ENCODE measurements around the gene SMCO1.
"Not testable (repeated sequence)": the region's sequence is repeated elsewhere in the genome, so short reads cannot be mapped to it uniquely, and the experiment has no call there.

The SMCO1 gene, protein sequence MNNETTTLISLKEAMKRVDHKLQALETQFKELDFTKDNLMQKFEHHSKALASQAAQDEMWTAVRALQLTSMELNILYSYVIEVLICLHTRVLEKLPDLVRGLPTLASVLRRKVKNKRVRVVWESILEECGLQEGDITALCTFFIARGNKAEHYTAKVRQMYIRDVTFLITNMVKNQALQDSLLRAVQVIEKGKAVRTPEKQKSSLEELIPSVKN

DNA sequence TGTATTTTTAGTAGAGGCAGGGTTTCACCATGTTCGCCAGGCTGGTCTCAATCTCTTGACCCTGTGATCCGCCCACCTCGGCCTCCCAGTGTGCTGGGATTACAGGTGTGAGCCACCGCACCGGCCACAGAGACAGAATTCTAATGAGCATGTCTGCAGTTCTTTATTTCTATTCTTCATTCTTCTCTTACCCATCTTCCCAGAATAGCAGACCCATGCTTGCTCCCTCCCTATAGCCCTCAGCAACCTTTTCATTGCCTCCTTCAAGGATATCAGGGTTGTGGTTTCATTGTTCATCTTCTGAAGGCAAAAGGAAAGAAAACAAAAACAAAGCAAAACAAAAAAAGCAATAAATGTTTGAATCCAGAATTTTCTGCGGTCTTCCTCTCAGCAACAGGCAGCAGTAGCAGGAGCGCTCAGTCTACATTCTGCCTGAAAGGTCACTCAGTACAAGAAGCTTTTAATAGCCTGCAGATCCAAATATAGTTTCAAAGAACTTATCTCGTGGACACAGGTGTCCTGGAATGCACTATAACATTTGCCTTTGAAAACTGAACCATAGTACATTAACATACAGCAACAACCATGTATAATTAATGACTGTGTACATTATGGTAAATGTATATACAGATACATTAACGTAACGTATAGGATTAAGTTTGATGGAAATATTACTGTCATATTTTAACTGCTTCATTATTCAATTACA lies at the start of gene SMCO1:
Gene SMCO1 (minus strand): TSS at position 434 of the 709 bp plus-strand sequence. CDS start 137 bp downstream, at position 297.
- no peak for DNase-seq
- TF ChIP-seq POLR2A (IDR thresholded peaks at IDR 0.05; ENCODE audit: low read length) (no peak), GATA1 (IDR thresholded peaks at IDR 0.05; ENCODE audit: low read depth, low read length) (no peak)

DNA sequence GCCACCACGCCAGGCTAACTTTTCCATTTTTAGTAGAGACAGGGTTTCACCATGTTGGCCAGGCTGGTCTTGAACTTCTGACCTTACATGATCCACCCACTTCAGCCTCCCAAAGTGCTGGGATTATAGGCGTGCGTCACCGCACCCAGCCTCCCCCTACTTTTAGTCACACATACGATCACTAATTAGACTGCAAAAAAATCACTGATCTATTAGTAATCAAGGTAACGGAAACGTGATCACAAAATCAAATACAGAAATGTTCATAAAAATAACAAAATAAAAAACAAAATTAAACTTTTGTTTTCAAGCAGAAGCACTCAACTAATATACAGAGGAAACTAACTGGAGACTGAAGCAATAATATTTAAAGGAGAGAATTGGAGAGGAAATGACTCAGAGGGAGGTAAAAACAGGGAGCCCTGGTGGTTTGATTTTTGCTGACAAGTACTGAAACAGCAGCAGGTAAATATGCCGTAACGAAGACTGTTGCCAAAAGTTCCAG lies 48.6 kb upstream of the SMCO1 start:
- no peak for DNase-seq

DNA sequence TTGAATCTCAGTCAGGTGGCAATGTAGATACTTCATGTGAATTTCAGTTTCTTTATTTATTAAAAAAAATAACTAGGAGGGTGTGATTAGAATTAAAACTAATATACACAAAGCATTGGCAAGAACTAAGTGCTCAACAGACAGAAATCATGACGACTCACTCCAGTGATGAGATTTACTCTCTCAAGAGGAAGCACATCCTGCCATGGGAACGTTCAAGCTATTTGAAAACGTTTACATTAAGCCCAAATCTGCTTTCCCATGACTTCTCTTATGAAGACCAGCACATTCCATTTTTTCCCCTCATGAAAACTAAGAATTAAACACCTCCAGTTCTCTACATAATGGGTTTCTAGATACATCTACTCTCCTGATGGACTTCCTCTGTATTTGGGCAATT lies 44.7 kb upstream of the SMCO1 start:
- TF ChIP-seq GATA1 (IDR thresholded peaks at IDR 0.05; ENCODE audit: low read depth, low read length): no peak
- TF ChIP-seq POLR2A (IDR thresholded peaks at IDR 0.05; ENCODE audit: low read length): no peak
- no peak for DNase-seq

More for the DNA sequence above, 48.6 kb upstream of the SMCO1 start:
- TF ChIP-seq POLR2A (IDR thresholded peaks at IDR 0.05; ENCODE audit: low read length) (no peak), GATA1 (IDR thresholded peaks at IDR 0.05; ENCODE audit: low read depth, low read length) (no peak)

DNA sequence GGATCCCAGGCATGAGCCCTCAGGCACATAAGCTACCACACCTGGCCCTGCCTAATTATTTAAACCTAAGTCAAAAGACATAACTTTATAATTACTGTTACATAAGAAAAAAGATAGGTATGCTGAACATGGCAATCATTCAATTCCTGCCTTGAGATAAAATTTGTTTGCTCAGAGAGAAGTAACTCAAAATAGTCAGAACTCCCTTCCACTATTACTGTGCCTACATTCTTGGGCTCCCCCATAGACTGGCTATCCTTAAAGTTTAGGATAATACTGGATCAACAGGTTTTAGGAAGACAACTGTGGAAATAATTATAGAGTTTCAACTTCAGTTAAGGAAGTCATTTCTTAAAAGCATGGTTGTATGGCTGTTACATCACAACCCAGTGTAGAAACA lies 43.3 kb upstream of the SMCO1 start:
- TF ChIP-seq POLR2A (IDR thresholded peaks at IDR 0.05; ENCODE audit: low read length) (no peak), GATA1 (IDR thresholded peaks at IDR 0.05; ENCODE audit: low read depth, low read length) (no peak)

DNA sequence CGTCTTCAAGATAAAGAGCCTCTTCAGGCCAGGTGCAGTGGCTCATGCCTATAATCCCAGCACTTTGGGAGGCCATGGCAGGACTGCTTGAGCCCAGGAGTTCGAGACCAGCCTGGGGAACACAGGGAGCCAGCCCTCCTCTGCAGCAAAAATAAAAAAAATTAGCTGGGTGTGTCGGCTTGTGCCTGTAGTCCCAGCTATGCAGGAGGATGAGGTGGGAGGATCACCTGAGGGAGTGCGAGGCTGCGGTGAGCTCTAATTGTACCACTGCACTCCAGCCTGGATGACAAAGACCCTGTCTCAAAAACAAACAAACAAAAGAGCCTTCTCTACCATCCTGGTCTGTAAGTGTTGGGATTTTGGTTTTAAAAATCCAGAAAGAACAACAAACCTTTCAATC lies 42.1 kb upstream of the SMCO1 start:
- no peak for DNase-seq
- no peak for TF ChIP-seq GATA1 (IDR thresholded peaks at IDR 0.05; ENCODE audit: low read depth, low read length)
- no peak for TF ChIP-seq POLR2A (IDR thresholded peaks at IDR 0.05; ENCODE audit: low read length)

More for the DNA sequence above, 43.3 kb upstream of the SMCO1 start:
- DNase-seq: no peak

DNA sequence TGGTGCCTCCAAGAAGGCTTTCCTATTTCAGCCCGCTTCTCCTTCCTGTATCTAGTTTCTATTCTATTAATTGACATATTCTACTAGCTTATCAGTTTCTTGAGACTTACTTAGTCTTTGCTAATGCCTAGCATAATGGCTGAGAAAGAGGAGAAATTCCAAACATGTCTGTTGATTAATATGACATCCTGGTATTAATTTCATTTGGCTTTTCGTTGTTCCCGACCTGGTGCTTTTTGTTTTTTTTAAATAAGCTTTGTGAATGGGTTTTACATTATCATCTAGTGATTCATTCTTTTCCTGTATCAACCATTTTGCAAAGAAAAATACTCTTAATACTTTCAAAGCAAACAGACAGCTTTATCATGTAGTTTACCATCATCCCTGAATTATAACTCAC lies 40.1 kb upstream of the SMCO1 start:
- TF ChIP-seq POLR2A (IDR thresholded peaks at IDR 0.05; ENCODE audit: low read length): no peak
- no peak for TF ChIP-seq GATA1 (IDR thresholded peaks at IDR 0.05; ENCODE audit: low read depth, low read length)
- DNase-seq: no peak

DNA sequence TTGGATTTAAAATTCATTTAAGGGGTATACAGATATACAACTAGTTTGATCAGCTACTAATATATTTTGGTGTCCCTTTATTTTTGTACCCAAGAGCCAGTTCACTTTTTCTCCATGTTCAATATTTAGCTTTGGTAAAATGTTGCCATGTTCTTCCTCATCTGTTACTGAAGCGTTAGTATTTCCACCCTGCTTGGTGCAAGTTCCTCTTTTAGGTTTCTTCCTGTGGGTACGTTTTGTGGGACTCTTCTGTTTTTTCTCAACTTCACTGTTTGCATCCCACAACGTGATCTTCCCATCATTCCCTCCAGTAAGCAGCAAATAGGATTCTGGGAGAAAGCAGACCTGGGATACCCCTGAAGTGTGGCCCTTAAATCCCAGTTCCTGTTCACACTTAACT lies 39.1 kb upstream of the SMCO1 start:
- no peak for TF ChIP-seq GATA1 (IDR thresholded peaks at IDR 0.05; ENCODE audit: low read depth, low read length)
- no peak for TF ChIP-seq POLR2A (IDR thresholded peaks at IDR 0.05; ENCODE audit: low read length)
- no peak for DNase-seq

DNA sequence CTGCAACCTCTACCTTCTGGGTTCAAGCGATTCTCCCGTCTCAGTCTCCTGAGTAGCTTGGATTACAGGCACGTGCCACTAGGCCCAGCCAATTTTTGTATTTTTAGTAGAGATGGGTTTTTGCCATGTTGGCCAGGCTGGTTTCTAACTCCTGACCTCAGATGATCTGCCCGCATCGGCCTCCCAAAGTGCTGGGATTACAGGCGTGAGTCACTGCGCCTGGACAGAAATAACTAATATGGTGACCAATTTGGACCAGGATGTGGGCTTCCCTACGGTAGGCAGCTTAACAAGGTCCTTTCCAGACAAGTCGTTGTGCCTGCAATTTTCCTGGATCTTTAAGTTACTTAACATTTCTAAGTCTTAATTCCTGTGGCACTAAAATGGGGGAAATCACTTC lies 38.4 kb upstream of the SMCO1 start:
- DNase-seq: no peak
- TF ChIP-seq POLR2A (IDR thresholded peaks at IDR 0.05; ENCODE audit: low read length) (no peak), GATA1 (IDR thresholded peaks at IDR 0.05; ENCODE audit: low read depth, low read length) (no peak)

DNA sequence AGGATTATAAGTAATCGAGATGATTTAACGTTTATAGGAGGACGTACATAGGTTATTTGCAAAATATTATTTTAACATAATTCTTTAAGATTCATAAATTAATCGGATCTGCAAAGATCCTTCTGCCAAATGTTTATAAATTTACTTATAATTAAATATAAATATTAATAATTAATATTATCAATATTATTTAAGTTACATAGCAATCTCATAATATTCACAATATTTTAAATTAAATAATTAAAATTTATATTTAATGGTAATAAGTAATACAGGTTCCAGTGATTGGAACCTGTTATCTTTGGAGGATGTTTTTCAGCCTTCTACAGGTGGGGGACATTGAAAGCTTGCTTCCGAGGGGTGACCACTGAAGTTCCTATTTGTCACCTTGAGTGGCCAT lies 37.1 kb upstream of the SMCO1 start:
- no peak for TF ChIP-seq GATA1 (IDR thresholded peaks at IDR 0.05; ENCODE audit: low read depth, low read length)
- no peak for TF ChIP-seq POLR2A (IDR thresholded peaks at IDR 0.05; ENCODE audit: low read length)
- no peak for DNase-seq

DNA sequence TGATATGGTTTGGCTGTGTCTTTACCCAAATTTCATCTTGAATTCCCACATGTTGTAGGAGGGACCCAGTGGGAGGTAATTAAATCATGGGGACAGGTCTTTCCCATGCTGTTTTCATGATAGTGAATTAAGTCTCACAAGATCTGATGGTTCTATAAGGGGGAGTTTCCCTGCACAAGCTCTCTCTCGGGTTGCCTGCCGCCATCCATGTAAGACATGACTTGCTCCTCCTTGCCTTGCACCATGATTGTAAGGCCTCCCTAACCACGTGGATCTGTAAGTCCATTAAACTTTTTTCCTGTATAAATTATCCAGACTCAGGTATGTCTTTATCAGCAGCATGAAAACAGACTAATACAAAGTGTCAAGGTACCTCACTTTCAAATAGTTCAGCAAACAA lies 35.0 kb upstream of the SMCO1 start:
- not testable (repeated sequence) for DNase-seq

DNA sequence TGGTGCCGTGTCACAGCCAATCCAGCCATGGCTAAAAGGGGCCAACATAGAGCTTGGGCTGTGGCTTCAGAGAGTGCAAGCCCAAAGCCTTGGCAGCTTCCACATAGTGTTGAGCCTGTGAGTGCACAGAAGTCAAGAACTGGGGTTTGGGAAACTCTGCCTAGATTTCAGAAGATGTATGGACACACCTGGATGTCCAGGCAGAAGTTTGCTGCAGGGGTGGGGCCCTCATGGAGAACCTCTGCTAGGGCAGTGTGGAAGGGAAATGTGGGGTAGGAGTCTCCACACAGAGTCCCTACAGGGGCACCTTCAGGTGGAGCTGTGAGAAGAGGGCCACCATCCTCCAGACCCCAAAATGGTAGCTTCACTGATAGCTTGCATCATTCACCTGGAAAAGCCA lies 34.2 kb upstream of the SMCO1 start:
- DNase-seq: not testable (repeated sequence)

DNA sequence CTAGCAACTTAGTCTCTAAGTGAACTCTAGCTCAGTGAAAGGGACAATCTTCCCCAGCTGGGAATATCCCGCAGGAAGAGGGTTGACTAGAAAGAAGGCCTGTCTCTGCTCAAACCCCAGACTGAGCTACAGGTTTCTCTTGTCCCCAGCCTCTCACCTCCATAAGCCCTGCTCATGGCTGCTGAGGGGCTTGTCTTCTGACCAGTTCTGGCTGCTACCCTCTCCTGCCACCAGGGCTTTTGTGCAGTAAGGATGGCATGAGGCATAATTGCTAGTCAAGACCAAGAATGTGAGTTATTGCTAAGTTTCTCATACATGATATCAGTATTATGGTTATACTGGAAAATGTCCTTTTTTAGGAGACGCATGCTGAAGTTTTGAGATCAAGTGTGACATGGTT lies 31.9 kb upstream of the SMCO1 start:
- no peak for DNase-seq
- no peak for TF ChIP-seq GATA1 (IDR thresholded peaks at IDR 0.05; ENCODE audit: low read depth, low read length)
- no peak for TF ChIP-seq POLR2A (IDR thresholded peaks at IDR 0.05; ENCODE audit: low read length)

DNA sequence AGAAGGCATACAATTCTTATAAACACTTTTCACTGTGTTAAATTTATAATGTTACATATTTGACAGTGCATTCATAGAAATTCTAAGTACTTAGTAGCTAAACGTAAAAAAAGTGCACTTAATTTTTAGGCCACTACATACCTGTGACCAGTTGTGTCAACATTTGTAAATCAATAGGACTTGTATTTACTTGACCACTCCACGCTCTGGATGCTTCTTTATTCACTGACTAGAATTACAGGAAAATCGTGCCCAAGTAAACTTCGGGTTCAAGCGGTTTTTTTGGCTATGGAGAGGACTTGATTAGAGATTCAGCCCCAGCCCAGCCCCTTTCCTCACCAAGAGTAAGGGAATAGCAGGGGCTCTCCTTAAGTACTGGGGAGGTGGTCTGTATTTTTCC lies 31.4 kb upstream of the SMCO1 start:
- no peak for DNase-seq
- no peak for TF ChIP-seq POLR2A (IDR thresholded peaks at IDR 0.05; ENCODE audit: low read length)
- no peak for TF ChIP-seq GATA1 (IDR thresholded peaks at IDR 0.05; ENCODE audit: low read depth, low read length)

DNA sequence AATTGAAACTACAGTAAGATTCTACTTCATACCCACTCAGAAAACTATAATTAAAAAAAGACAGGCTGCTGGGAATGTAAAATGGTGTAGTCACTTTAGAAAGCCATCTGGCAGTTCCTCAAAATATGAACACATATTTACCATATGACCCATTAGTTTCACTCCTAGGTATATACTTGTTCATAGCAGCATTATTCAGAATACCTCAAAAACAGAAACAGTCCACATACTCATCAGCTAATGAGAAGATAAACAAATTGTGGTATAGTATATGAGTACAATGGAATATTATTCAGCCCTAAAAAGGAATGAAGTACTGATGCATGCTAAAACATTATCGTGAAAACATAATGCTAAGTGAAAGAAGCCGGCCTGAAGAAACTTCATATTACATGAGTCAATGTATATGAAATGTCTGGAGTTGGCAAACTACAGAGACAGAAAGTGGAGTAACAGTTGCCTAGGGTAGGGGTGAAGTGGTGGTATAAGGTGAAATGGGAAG lies 29.4 kb upstream of the SMCO1 start:
- DNase-seq: no peak

More for the DNA sequence above, 29.4 kb upstream of the SMCO1 start:
- TF ChIP-seq GATA1 (IDR thresholded peaks at IDR 0.05; ENCODE audit: low read depth, low read length): no peak
- no peak for TF ChIP-seq POLR2A (IDR thresholded peaks at IDR 0.05; ENCODE audit: low read length)
